ENCODE data around the gene WASL.
"Not testable (repeated sequence)": the region's sequence is repeated elsewhere in the genome, so short reads cannot be mapped to it uniquely, and the experiment has no call there.

Gene WASL

DNA sequence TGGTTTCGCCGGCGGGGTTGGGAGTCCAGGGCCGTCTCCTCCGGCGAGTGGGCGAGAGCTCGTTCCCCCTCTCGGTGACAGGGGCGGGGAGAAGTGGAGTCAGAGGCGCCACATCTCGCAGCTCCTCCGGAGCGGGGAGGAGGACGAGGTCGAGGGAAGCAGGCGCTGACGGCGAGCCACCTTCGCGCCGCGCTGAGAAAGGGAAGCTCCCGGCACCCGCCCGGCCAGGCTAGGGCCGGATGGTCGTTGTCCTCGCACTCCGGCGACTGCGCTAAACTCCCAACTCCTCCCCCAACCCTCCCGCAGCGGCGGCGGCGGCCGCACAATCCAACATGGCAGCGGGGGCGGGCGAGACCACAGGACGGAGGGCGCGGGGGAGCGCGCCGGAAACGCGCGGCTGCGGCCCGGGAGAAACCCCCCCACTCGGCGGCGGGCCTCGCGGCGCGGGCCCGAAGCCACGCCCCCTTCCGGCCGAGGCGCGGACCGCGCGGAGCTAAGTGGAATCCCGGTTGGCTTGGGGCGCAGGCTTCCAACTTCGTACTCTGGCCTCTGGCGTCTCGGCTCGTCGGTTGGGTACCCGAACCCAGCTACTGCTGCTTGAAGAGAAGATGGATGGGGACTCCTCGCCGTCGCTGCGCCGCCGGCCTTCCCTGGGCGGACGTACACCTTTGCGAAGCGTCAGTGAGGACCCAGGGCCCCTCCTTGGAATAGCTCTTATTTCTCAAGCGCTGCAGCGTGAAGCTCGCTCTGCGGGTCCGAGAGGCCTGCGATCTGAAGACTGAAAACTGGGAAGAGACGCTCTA, at the start of gene WASL:
Gene WASL (minus strand): TSS at position 270 of the 803 bp plus-strand sequence. CDS start 269 bp downstream, at position 1.
- FAIRE-seq (peak; percentile 86), DNase-seq (ENCODE audit: extremely low spot score, insufficient read length, low read depth) (peak; percentile 73)

DNA sequence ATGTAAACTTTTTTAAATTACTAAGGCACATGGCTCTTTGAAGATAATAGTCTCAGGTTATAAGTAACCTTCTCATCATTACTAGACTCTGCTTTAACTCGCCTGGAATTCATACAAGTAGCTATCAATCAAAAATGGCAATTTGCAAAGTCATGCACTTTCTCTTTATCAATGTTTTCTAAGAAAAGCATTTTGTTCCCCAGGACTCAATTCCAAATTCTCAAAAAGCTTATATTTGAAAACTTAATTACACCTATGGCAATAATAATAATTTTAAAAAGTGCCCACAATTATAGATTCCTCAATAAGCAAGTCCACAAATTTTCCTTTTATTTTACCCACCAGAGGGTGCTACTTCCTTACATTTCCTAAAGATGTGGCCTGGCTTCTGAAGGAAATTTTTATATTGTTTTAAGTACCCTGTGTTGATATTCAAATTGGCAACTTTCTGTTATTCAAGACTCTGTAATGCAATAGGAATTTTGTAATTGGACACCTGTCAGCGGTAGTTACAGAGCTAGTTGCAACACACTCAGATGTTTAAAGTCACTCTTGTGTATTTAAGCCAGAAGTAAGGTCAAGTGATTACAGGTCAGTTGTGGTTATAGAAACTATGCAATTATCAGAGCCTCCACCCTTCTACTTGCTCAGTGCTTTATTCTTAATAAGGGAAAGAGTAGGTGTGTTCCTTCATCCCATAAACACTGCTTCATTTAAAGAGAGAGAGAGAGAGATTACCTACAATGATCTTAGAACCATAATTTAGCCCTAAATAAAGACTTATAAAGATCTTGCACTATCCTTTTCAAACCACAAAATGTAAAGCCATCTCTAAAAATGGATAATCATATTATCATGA, 49.1 kb upstream of the WASL start:
- DNase-seq (ENCODE audit: extremely low spot score, insufficient read length, low read depth) = no peak

DNA sequence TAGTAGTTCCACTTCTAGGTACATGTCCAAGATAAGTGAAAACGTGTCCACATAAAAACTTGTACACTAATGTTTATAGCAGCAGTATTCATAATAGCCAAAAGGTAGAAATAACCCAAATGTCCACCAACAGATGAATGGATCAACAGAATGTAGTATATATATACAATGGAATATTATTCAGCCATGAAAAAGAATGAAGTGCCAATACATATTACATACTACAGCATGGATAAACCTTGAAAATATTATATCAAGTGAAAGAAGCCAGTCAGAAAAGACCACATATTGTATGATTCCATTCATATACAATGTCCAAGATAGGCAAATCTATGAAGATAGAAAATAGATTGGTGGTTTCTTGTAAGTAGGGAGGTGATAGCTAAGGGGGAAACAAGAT, 47.8 kb upstream of the WASL start:
- FAIRE-seq (no peak), DNase-seq (ENCODE audit: extremely low spot score, insufficient read length, low read depth) (no peak)

More for the DNA sequence above, 49.1 kb upstream of the WASL start:
- peak; percentile 26 for FAIRE-seq

DNA sequence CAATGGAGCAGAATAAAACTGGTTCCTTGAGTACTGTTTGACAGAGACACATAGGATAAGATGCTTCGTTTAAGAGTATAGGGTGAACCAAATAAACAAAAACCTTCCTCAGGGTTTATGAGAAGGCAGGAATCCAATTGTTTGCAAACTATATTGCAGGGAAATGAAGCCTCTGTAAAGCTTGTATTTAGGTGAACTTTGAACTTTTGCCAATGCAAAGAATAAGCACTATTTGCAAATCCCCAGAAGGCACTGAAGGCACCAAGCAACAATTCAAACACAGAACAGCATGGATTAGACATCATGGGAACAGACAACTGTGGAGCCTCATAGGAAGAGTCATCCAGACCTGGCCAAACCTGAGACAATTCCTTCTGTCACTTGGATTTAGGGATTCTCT, 47.1 kb upstream of the WASL start:
- DNase-seq (ENCODE audit: extremely low spot score, insufficient read length, low read depth) = no peak
- no peak for FAIRE-seq

DNA sequence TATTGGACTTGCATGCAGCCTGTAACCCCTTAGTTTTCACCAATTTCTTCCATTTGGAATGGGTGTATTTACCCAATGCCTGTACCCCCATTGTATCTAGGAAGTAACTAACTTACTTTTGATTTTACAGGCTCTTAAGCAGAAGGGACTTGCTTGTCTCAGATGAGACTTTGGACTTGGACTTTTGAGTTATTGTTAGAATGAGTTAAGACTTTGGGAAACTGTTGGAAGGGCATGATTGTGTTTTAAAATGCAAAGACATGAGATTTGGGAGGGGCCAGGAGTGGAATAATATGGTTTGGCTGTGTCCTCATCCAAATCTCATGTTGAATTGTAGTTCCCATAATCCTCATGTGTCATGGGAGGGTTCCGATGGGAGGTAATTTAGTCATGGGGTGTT, 46.3 kb upstream of the WASL start:
- not testable (repeated sequence) for DNase-seq (ENCODE audit: extremely low spot score, insufficient read length, low read depth); FAIRE-seq

DNA sequence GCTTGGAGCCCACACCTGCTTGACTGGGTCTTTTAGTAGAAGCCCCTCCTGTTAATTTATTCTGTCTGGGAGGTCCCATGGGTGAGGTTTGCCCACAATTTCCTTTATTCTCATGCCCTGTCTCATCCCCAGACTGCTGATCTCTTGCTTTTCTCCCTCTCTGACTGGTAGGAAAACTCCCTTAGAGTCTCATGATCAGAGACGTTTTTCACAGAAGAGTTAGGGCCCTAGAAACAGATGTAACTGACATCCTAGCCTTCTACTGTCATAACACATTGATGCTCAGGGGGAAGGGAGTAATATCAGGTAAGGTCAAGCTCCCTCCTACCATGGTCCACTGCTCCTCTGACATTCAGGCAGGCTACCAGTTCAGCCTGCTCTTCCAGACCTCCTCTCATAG, 43.7 kb upstream of the WASL start:
- DNase-seq (ENCODE audit: extremely low spot score, insufficient read length, low read depth) (no peak), FAIRE-seq (peak; percentile 41)

DNA sequence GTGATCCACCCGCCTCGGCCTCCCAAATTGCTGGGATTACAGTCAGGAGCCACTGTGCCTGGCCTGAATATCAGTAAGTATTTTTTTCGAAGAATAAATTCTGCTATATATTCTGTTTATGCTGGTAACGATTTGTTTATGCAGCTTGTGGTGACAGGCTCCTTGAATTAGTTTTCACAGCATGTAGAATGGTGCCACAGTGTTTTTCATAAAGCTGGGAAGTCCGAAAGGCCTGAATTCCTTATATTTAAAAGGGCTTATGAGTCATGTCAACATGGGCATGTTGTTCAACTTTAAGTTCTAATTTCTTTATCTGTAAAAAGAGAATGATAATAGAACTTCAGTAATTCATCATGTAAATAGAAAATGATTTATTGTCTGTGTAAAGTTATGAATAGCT, 42.2 kb upstream of the WASL start:
- DNase-seq (ENCODE audit: extremely low spot score, insufficient read length, low read depth) = no peak
- FAIRE-seq = no peak

DNA sequence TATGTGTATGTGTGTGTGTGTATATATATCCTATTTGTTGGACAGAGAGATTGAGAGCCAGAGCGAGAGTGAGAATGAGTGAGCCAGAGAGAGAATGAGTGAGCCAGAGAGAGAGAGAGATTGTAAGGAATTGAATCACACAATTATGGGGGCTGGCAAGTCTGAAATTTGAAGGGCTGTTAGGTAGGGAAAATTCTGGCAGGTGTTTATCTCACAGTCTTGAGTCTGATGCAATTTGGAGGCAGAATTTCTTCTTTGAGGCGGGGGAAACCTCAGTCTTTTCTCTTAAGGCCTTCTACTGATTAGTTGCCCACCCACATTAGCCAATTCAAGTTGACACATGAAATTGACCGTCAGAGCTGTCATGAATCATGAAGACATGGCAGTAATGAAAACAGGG, 41.0 kb upstream of the WASL start:
- no peak for FAIRE-seq
- no peak for DNase-seq (ENCODE audit: extremely low spot score, insufficient read length, low read depth)

DNA sequence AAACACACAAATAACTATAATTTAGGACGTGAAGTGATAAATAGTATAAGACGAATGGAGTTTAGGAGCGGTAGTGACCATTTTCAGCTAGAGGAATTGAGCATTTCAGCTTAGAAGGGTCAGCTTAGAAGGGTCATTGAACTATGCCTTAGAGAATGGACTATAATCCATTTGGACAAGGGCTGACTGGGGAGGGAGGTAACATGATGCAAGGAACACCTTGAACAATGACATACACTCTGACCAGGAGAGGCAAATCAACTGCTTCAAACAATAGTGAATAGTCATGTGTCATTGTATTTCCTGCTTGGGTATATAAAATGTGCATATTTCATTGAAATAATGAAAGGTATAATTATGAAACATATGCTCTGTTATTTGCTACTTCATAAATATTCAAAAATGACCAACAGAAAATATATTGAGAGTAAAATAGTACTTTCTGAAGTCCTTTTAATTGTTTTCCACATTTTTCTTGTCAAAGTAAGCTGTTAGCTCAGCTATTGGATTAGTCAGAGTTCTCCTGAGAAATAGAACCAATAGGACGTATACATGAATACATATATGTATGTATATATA, 40.5 kb upstream of the WASL start:
- no peak for FAIRE-seq

DNA sequence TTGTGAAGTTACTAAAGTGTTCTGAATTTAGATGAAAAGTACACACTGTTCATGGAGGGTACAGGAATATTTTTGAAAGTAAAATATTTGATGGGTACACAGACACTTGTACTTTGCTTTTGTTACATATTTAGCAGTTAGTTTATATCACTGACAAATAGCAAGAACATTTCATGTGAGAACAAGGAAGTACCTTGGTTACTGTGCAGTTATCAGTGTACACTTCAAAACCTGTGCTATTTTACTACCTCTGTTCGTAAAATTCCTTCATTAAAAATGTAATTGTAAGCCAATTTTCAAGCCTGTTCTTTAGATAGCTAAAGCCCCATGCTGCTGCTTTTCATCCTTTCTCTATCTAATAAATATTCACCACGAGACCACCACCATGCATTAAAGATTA, 39.8 kb upstream of the WASL start:
- no peak for DNase-seq (ENCODE audit: extremely low spot score, insufficient read length, low read depth)
- FAIRE-seq = no peak

More for the DNA sequence above, 40.5 kb upstream of the WASL start:
- DNase-seq (ENCODE audit: extremely low spot score, insufficient read length, low read depth) = no peak

DNA sequence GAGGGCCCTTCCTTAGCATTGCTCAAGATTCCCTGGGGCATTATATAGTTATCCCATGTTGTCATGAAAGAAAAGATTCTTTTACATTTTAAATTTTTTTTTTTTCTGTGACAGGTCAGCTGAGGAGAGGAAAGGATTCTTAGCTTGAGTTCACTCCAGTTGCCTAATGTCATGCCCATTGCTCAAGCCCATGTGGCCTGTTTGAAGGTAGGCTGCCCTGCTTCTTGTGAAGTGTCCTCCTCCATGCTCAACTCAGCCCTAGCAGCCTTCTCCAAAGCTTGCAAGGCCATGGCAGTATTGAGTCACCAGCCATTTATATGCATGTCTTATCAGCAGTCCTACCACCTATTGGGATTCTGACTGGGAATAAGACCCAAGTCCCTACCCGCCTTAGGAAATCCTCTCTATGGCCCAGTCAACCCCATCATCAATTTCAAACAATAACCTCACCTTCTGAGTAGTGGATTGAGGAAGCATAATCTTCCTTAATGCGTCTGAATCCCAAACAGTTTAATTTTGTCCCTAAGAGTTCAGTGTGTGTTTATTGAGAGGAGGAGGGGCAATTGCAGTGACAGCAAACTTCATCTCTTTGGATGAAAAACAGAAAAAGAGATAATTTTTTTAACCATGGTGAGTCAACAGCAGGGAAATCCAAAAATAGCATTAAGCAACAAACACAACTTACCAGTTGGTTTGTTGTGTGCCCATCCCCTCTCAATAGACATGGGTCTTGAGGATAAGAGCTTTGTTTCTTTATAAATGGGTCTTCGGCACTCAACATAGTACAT, 38.6 kb upstream of the WASL start:
- no peak for DNase-seq (ENCODE audit: extremely low spot score, insufficient read length, low read depth)
- FAIRE-seq = peak; percentile 33

DNA sequence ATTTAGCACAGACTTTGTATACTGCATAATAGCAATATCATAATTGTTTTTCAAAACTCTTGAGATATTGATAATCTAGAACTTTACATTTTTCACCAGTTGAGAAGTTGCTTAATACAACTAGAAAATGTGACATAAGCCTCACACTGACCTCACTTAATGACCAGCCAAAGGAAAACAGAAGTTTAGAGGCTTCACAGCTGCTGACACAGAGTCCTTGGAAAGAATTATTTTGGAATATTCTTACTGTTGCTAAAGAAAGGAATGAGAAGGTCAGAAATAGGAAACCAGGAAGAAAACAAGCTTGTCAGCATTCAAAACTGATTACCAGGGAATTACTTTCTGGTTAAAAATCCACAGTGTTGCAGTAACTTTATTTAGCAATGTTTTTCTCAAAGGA, 35.5 kb upstream of the WASL start:
- no peak for DNase-seq (ENCODE audit: extremely low spot score, insufficient read length, low read depth)
- no peak for FAIRE-seq

DNA sequence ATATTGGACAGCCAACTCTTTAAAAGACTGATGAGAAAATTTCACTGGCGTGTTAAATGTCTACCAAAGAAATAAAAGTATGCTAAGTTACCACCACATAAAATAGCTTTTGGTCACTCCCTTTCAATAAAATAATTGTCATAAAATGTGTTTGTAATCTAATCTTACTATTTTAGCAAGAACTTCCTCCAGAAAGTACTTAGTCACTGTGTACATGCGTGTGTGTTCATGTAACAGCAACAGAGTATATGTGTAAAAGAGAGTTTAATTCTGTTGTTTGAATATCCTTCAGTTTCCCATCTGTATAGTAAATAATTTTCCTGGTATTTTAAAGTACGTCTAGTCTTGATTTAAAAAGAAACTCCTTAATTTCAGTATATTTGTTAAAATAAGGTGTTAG, 35.0 kb upstream of the WASL start:
- no peak for DNase-seq (ENCODE audit: extremely low spot score, insufficient read length, low read depth)
- FAIRE-seq = no peak

DNA sequence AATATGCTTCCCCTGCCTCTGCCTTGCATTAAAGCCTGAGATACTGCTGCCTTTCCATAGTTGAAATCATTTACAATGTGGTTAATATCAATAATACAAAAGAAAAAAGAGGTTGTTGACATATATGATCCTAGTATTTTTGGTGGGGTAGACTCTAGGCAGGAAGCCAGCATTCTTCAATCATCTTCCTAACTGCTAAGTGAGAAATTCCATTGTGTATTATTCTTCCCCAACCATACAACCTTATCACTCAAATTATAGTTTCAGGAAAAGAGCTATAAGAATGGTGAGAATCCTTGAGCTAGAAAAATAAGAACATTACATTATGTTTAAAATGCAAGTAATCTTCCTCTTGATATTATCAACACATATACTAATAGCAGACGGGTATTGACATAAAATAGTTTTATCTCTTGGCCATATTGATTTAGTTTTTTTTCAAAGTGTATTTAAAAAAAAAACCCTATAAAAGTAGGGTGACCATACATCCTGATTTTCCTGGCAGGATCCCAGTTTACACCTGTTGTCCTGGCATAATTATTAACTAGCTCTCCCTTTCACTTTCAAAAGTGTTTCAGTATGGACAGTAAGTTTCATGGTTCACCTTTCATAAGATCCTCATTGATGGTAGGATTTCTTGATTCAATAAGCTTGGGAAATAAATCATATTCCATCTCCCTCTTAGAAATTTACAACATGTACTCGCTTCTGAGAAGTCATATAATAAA, 33.4 kb upstream of the WASL start:
- FAIRE-seq = no peak
- no peak for DNase-seq (ENCODE audit: extremely low spot score, insufficient read length, low read depth)

DNA sequence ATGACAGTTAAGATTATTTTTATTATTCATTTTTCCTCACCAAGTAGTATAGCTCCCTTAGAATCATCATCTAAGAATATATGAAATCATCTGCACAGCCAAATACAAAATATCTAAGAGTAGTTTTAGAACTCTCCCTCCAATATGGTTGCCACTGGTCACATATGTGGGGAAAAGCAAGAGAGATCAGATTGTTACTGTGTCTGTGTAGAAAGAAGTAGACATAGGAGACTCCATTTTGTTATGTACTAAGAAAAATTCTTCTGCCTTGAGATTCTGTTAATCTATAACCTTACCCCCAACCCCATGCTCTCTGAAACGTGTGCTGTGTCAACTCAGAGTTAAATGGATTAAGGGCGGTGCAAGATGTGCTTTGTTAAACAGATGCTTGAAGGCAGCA, 31.7 kb upstream of the WASL start:
- not testable (repeated sequence) for FAIRE-seq; DNase-seq (ENCODE audit: extremely low spot score, insufficient read length, low read depth)

DNA sequence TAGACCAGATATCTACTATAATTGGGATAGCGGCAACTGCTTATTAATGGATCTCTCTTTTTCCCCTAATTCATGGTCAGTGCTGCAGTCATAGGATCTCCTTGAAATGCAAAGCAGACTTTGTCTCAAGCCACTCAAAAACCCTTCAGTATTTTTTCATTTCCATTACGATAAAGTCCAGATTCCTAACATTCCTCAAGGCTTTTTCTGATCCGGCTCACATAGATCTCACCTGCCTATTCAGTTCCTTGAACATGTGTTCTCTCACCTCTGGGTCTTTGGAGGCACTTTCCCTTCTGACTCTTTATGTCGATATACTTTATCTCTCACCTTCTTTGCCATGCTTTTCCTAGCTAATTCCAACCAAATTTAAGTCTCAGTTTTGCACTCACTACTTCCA, 25.7 kb upstream of the WASL start:
- FAIRE-seq = no peak
- no peak for DNase-seq (ENCODE audit: extremely low spot score, insufficient read length, low read depth)

DNA sequence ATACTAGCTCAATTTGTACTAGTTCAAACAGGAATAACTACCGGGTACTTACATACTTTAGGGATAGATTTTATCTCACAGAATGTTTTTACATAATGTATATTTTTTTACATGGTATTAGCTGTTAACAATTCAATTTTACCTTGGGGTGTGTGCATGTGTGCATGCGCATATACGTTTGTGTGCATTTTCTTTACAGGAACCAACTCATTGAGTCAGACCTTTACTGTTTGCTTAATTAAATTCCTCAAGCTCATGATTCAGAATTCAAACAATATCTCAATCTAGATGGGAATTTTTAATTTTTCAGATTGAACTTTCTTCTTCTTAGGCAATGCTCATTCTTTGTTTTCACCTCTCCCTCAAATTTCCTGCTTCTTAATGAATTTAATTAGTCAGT, 24.7 kb upstream of the WASL start:
- FAIRE-seq (no peak), DNase-seq (ENCODE audit: extremely low spot score, insufficient read length, low read depth) (no peak)

DNA sequence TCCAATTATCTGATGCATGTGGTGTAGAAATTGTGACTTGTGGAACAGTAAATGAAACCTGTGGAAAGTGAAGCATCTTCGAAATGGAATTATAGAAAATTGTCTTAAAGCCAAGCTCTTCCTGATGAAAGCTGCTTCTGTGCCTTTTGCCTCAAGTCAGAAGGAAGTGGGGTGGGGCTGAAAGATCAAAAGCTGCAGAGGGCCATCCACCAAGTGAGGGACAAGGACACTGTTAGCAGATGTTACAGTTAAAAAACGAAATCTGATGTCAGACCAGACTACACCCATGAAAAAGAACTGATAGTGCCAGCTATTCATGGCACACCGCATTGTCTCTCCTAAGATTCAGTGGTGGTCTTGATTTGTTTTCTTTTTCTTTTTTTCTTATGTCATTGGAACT, 23.8 kb upstream of the WASL start:
- DNase-seq (ENCODE audit: extremely low spot score, insufficient read length, low read depth) (no peak), FAIRE-seq (no peak)

DNA sequence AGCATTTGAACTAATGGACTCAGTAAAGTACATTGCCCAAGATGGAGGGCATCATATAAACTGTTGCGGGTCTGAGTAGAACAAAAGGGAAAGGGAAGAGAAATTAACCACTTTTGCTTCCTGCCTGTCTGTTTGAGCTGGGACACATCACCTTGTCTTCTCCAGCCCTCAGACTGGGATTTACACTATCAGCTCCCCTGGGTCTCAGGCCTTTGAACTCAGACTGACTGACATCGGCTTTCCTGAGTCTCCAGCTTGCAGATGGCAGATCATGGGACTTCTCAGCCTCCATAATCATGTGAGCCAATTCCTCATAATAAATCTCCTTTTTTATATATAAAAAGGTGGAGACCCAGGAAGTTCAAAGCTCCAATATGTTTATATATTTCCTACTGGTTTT, 23.0 kb upstream of the WASL start:
- no peak for FAIRE-seq

More for the DNA sequence above, 23.0 kb upstream of the WASL start:
- DNase-seq (ENCODE audit: extremely low spot score, insufficient read length, low read depth) = no peak
